Measurements from ENCODE around the gene KLHDC3.

GRCh38 chr6:43052225-43052841, 38.3 kb downstream of the KLHDC3 start:
- no peak for TF ChIP-seq EZH2 (IDR thresholded peaks at IDR 0.05; ENCODE audit: low read length, missing control alignments)
- TF ChIP-seq, protein P1, sequence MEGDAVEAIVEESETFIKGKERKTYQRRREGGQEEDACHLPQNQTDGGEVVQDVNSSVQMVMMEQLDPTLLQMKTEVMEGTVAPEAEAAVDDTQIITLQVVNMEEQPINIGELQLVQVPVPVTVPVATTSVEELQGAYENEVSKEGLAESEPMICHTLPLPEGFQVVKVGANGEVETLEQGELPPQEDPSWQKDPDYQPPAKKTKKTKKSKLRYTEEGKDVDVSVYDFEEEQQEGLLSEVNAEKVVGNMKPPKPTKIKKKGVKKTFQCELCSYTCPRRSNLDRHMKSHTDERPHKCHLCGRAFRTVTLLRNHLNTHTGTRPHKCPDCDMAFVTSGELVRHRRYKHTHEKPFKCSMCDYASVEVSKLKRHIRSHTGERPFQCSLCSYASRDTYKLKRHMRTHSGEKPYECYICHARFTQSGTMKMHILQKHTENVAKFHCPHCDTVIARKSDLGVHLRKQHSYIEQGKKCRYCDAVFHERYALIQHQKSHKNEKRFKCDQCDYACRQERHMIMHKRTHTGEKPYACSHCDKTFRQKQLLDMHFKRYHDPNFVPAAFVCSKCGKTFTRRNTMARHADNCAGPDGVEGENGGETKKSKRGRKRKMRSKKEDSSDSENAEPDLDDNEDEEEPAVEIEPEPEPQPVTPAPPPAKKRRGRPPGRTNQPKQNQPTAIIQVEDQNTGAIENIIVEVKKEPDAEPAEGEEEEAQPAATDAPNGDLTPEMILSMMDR (conservative IDR thresholded peaks at IDR 0.05 in 1 of 2, IDR thresholded peaks at IDR 0.05 in 1 of 2; ENCODE audit: low read depth in 1 of 2, low read length in 2 of 2): no peak
